ENCODE results near the gene CCNT1. TPM values are rescaled to one million over a fixed set of nuclear protein-coding genes. Genes with fewer than 3 reads are reported as not detected.

CCNT1 gene
- total and polyA plus RNA-seq, 2 of the 13 experiments (the other 11 are each of a cell fraction or from before 2014, with no cell fraction given): 18.0 to 28.2 TPM

GRCh38 chr12:48681710-48682532, 34.6 kb downstream of the CCNT1 start, which contains the start of gene KANSL2 (continued):
- TF ChIP-seq ELF4 (CRISPR knock-in tag; IDR thresholded peaks at IDR 0.05; ENCODE audit: borderline replicate concordance) (no peak), ZNF580 (CRISPR knock-in tag; IDR thresholded peaks at IDR 0.05; ENCODE audit: borderline replicate concordance, low read depth) (peak; percentile 90), KAT7 (CRISPR knock-in tag; IDR thresholded peaks at IDR 0.05; ENCODE audit: borderline replicate concordance) (no peak), ZNF251 (CRISPR knock-in tag; IDR thresholded peaks at IDR 0.05) (no peak), FOXO1 (CRISPR knock-in tag; IDR thresholded peaks at IDR 0.05) (peak; percentile 65), CEBPB (IDR thresholded peaks at IDR 0.05; ENCODE audit: borderline replicate concordance, low read depth, low read length) (no peak), JARID2 (CRISPR knock-in tag; IDR thresholded peaks at IDR 0.05; ENCODE audit: insufficient replicate concordance) (peak; percentile 56), ZNF619 (CRISPR knock-in tag; IDR thresholded peaks at IDR 0.05) (0 out of 2 replicates have a peak, but pooled peaks have one; percentile 20), ZNF446 (CRISPR knock-in tag; IDR thresholded peaks at IDR 0.05) (no peak), PREB (CRISPR knock-in tag; IDR thresholded peaks at IDR 0.05) (no peak), ZNF335 (CRISPR knock-in tag; IDR thresholded peaks at IDR 0.05) (no peak), ZNF180 (CRISPR knock-in tag; IDR thresholded peaks at IDR 0.05; ENCODE audit: borderline replicate concordance, low read depth) (peak; percentile 82; the same call in 1 of the 2 replicates), ZNF362 (CRISPR knock-in tag; IDR thresholded peaks at IDR 0.05; ENCODE audit: borderline replicate concordance) (peak; percentile 38; the same call in 1 of the 2 replicates), SMAD9 (CRISPR knock-in tag; IDR thresholded peaks at IDR 0.05) (no peak), NR2F6 (IDR thresholded peaks at IDR 0.05) (no peak), NR2F6 (CRISPR knock-in tag; IDR thresholded peaks at IDR 0.05) (peak; percentile 38; the same call in 1 of the 2 replicates), ZNF160 (CRISPR knock-in tag; IDR thresholded peaks at IDR 0.05) (peak; percentile 86; the same call in 1 of the 2 replicates), NAIF1 (CRISPR knock-in tag; IDR thresholded peaks at IDR 0.05; ENCODE audit: borderline replicate concordance) (no peak; the same call in 1 of the 2 replicates), ZNF775 (CRISPR knock-in tag; IDR thresholded peaks at IDR 0.05; ENCODE audit: borderline replicate concordance) (peak; percentile 76), ZFP36 (IDR thresholded peaks at IDR 0.05; ENCODE audit: borderline replicate concordance, low read depth, low read length, partially characterized antibody) (no peak), HNF4A (CRISPR knock-in tag; IDR thresholded peaks at IDR 0.05) (0 out of 2 replicates have a peak, but pooled peaks have one; percentile 15), ZNF337 (CRISPR knock-in tag; IDR thresholded peaks at IDR 0.05; ENCODE audit: borderline replicate concordance, low read depth) (no peak), SMAD1 (CRISPR knock-in tag; IDR thresholded peaks at IDR 0.05; ENCODE audit: borderline replicate concordance, low read depth) (no peak), POGZ (CRISPR knock-in tag; IDR thresholded peaks at IDR 0.05) (peak; percentile 87), ZNF709 (CRISPR knock-in tag; IDR thresholded peaks at IDR 0.05) (no peak), ZNF275 (CRISPR knock-in tag; IDR thresholded peaks at IDR 0.05; ENCODE audit: borderline replicate concordance) (peak; percentile 97; the same call in 1 of the 2 replicates), ZMYM3 (CRISPR knock-in tag; IDR thresholded peaks at IDR 0.05) (no peak)
